H1 (cell line): ENCODE measurements around the gene MFRP. TPM values are rescaled to one million over a fixed set of nuclear protein-coding genes. Genes with fewer than 3 reads are reported as not detected.

ENCODE experiments used
- polyA plus RNA-seq, 7 experiments: library from polyadenylated mRNA; depleted of rRNA in 3 of 7; stranded (reverse) in 5 of 7; unstranded in 2 of 7; fragments of >200 nt in 5 of 7; fragments of 200-250 nt in 2 of 7; gene quantifications; 1 replicate in 5 of 7; 2 replicates in 1 of 7; 4 replicates in 1 of 7; pipeline versions ENCODE4 v1.2.1 to v1.2.3, GENCODE V29; 2011 to 2013; ENCODE audit warnings: missing spikeins in 2 of 7, mixed read lengths in 2 of 7
- total RNA-seq: library from RNA; stranded (reverse); fragmentation: NEBNext Ultra II Directional; extraction: Animal tissue kit (Norgen Biotek cat#: 25700); gene quantifications from 2 replicates; pipeline ENCODE4 v1.2.1, GENCODE V29; 2021
- TF ChIP-seq, protein P1 (sequence below): IDR thresholded peaks from 2 replicates; pipeline ENCODE4 v1.6.1; 2012; ENCODE audit warnings: inconsistent platforms

Gene MFRP
- total and polyA plus RNA-seq, 2 of the 8 experiments (the other 6 are each of a cell fraction or from before 2014, with no cell fraction given) = 0.02 TPM; not detected in 1

DNA sequence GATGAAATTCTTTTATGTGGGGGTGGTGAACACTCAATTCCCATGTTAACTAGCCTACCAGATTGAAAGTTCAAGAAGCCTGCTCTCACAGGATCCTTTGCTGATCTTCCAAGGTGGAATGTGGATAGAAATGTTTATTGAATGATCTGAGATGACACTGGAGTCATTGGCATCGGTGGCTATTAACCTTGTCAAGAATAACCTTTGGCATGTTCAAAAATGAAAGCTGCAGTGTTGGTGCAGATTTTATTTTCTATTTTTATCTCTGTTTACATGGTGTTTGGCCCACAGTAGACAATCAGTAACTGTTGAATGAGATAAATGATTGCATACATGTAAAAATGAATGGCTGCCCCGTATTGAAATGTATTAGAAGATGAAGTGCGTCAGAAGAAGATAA is 48.6 kb downstream of the MFRP start (continued):
- TF ChIP-seq, protein P1, sequence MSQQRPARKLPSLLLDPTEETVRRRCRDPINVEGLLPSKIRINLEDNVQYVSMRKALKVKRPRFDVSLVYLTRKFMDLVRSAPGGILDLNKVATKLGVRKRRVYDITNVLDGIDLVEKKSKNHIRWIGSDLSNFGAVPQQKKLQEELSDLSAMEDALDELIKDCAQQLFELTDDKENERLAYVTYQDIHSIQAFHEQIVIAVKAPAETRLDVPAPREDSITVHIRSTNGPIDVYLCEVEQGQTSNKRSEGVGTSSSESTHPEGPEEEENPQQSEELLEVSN = no peak
